GM21825 (cell line): ENCODE measurements around the gene CLCF1.

Experiments used
- ATAC-seq: cut with Tn5 transposase; IDR thresholded peaks from one replicate; pipeline ENCODE4 v1.9.1; 2021; ENCODE audit warnings: mild to moderate bottlenecking, moderate library complexity; ENCODE audit not compliant: unreplicated experiment

CLCF1 gene

GRCh38 chr11:67396587-67397389 lies 23.4 kb upstream of the CLCF1 start:
- ATAC-seq = no peak

DNA sequence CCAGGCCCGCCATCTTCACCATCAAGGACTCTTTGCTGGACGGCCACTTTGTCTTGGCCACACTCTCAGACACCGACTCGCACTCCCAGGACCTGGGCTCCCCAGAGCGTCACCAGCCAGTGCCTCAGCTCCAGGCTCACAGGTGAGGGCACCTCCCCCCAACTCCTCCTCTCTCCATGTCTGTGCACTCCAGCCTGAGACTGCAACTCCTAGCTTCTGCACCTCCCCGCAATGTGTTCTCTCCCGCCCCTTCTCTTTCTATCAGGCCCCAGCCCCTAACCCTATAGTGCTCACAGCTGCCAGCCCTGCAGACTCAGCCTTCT lies 22.8 kb upstream of the CLCF1 start:
- ATAC-seq = no peak

GRCh38 chr11:67395555-67396258 lies 22.3 kb upstream of the CLCF1 start:
- no peak for ATAC-seq

GRCh38 chr11:67393990-67394389 lies 20.6 kb upstream of the CLCF1 start:
- no peak for ATAC-seq

- ATAC-seq = no peak
Observed at GRCh38 chr11:67393437-67393836, 20.0 kb upstream of the CLCF1 start.

- peak; percentile 5 for ATAC-seq
Observed at GRCh38 chr11:67392183-67392715, 18.9 kb upstream of the CLCF1 start.

DNA sequence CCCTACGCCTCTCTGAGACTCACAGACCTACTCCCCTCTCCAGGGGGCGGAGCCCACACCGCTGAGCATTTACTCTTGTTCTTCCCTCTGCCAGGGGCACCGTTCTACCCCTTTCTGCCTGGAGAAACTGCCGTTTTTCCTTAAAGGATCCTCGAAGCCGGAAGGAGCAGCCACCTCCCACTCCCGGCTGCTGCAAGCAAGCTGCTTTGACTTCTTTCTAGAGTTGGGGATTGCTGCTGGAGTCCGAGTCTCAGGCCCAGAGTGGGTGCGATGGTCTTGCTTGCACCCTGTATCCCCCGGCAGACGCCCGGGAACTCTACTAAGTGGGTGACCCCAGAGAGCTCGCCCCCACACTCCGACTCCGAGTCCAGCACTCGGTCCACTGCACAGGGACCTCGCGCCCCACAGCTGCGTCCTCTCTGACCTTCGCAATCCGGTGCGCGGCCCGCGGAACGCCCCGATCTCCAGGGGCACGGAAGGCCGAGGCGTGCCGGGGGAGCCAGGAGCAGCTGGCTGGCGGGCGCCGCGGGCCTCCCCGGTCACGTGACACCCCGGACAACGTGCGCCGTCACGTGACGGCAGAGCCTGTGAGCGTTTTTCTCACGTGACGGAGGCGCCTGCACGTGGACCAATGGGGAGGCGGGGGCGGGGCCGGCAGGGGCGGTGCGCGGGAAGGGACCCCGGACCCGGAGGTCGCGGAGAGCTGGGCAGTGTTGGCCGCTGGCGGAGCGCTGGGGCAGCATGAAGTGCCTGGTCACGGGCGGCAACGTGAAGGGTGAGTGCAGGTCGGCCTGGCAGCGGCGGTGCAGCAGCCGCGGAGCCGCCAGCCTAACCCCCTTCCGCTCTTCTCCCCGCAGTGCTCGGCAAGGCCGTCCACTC lies 18.1 kb upstream of the CLCF1 start, which contains the start of gene RAD9A:
Gene RAD9A, plus strand, starts transcription at position 683 of the 879 bp plus-strand sequence. Its CDS starts 59 bp downstream, at position 742.
- peak; percentile 51 for ATAC-seq

DNA sequence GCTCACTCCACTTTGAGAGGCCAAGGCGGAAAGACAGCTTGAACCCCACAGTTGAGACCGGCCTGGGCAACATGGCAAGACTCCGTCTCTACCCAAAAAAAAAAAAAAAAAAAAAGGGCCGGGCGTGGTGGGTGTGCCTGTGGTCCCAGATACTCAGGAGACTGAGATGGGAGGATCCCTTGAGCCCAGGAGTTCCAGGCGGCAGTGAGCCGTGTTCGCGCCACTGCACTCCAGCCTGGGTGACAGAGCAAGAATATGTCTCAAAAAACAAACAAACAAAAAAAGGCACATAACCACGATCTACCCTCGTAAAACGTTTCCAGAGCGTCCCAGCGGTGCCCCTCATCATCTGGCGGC lies 17.5 kb upstream of the CLCF1 start:
- no peak for ATAC-seq

- no peak for ATAC-seq
Observed at GRCh38 chr11:67389477-67389876, 16.1 kb upstream of the CLCF1 start.

GRCh38 chr11:67387518-67387917 lies 14.1 kb upstream of the CLCF1 start:
- ATAC-seq = no peak

GRCh38 chr11:67387069-67387468 lies 13.7 kb upstream of the CLCF1 start:
- no peak for ATAC-seq

DNA sequence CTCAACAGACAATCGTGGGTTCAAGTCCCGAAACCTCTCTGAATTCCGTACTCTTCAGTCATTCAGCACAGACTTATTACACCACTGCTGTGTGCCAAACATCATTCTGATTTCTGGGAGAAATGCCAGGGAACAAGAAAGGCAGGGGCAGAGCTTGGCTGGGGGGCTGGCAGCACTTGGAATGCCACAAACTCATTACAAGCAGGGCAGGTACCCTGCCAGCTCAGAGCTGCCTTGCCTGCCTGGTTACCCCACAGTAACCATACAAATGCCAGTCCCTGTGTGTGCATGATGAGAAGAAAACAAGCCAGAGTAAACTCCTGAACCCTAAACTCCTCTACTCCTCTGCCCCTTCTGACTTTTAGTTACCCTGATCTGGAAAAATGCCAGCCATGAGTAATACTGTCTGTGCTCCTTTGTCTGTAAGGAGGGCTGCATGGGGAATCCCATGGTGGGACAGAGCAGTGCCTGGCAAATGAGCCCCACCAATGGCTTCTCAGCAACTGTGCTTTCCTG lies 11.5 kb upstream of the CLCF1 start:
- no peak for ATAC-seq

- ATAC-seq = peak; percentile 70
Observed at GRCh38 chr11:67382276-67383136, 9.1 kb upstream of the CLCF1 start.

- ATAC-seq = no peak
Observed at GRCh38 chr11:67381244-67381972, 8.0 kb upstream of the CLCF1 start.

GRCh38 chr11:67379061-67380058 lies 6.0 kb upstream of the CLCF1 start:
- no peak for ATAC-seq

- no peak for ATAC-seq
Observed at GRCh38 chr11:67378544-67378943, 5.1 kb upstream of the CLCF1 start.

- ATAC-seq = no peak
Observed at GRCh38 chr11:67376873-67377808, 3.7 kb upstream of the CLCF1 start.
